ENCODE results near the gene WFDC11. TPM values are rescaled to one million over a fixed set of nuclear protein-coding genes. Genes with fewer than 3 reads are reported as not detected.

Gene WFDC11
- total RNA-seq, 1 experiment from 2014 or later: not detected

- no peak overlapping the region for H3K27ac Mint-ChIP-seq (ENCODE audit: unreplicated experiment)
- peaks cover 1% of the 10 kb centered on the region for H3K9me3 ChIP-seq
- 0 out of 2 replicates have a peak, but pooled peaks cover 1% of the 10 kb centered on the region for H3K27me3 ChIP-seq (replicated peaks; ENCODE audit: control insufficient read depth, insufficient read depth, low read length)
- no peak overlapping the region for H3K4me3 Mint-ChIP-seq (ENCODE audit: unreplicated experiment)
- BruUV-seq (replicated peaks): no TSS peak
- peaks cover 19% of the 10 kb centered on the region for H3K27me3 Mint-ChIP-seq (ENCODE audit: insufficient read depth, unreplicated experiment)
- H3K4me1 Mint-ChIP-seq (ENCODE audit: low read depth, unreplicated experiment): no peaks in the 10 kb centered on the region
- H3K4me3 ChIP-seq (ENCODE audit: low read depth, low read length): no peak overlapping the region
- no peaks in the 10 kb centered on the region for H3K36me3 Mint-ChIP-seq (ENCODE audit: insufficient read depth, unreplicated experiment)
- ChIA-PET CTCF (no interaction called here), POLR2A (no interaction called here)
- no peak for DNase-seq
- H3K36me3 ChIP-seq (ENCODE audit: control insufficient read depth, insufficient read depth, low read length): no peaks in the 10 kb centered on the region
- H3K9me3 Mint-ChIP-seq (ENCODE audit: unreplicated experiment): no peaks in the 10 kb centered on the region
- H3K4me1 ChIP-seq: no peaks in the 10 kb centered on the region
- TF ChIP-seq, protein P1, sequence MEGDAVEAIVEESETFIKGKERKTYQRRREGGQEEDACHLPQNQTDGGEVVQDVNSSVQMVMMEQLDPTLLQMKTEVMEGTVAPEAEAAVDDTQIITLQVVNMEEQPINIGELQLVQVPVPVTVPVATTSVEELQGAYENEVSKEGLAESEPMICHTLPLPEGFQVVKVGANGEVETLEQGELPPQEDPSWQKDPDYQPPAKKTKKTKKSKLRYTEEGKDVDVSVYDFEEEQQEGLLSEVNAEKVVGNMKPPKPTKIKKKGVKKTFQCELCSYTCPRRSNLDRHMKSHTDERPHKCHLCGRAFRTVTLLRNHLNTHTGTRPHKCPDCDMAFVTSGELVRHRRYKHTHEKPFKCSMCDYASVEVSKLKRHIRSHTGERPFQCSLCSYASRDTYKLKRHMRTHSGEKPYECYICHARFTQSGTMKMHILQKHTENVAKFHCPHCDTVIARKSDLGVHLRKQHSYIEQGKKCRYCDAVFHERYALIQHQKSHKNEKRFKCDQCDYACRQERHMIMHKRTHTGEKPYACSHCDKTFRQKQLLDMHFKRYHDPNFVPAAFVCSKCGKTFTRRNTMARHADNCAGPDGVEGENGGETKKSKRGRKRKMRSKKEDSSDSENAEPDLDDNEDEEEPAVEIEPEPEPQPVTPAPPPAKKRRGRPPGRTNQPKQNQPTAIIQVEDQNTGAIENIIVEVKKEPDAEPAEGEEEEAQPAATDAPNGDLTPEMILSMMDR (IDR thresholded peaks at IDR 0.05; ENCODE audit: insufficient read depth in 1 of 2, low read depth in 1 of 2, low read length in 1 of 2, severe bottlenecking in 1 of 2, unreplicated experiment in 1 of 2): no peak
- intact Hi-C loops (cut with micrococcal nuclease; ENCODE audit: unreplicated experiment): no loop called here
Observed at GRCh38 chr20:45639687-45640086, 30.4 kb downstream of the WFDC11 start.

- H3K9me3 ChIP-seq: no peaks in the 10 kb centered on the region
- TF ChIP-seq, protein P1 (IDR thresholded peaks at IDR 0.05; ENCODE audit: insufficient read depth in 1 of 2, low read depth in 1 of 2, low read length in 1 of 2, severe bottlenecking in 1 of 2, unreplicated experiment in 1 of 2): no peak
- ChIA-PET CTCF (interaction anchor here (1.0 kb wide), 1 partner anchor 134 kb away, joined by 3 read pairs; no protein-coding TSS in a partner anchor), POLR2A (no interaction called here)
- BruUV-seq (replicated peaks): no TSS peak
- DNase-seq: no peak
- no peak overlapping the region for H3K4me3 ChIP-seq (ENCODE audit: low read depth, low read length)
- H3K36me3 ChIP-seq (ENCODE audit: control insufficient read depth, insufficient read depth, low read length): no peaks in the 10 kb centered on the region
- Mint-ChIP-seq H3K4me1 (ENCODE audit: low read depth, unreplicated experiment) (no peaks in the 10 kb centered on the region), H3K27ac (ENCODE audit: unreplicated experiment) (no peak overlapping the region), H3K36me3 (ENCODE audit: insufficient read depth, unreplicated experiment) (no peaks in the 10 kb centered on the region), H3K4me3 (ENCODE audit: unreplicated experiment) (no peak overlapping the region), H3K27me3 (ENCODE audit: insufficient read depth, unreplicated experiment) (peaks cover 22% of the 10 kb centered on the region), H3K9me3 (ENCODE audit: unreplicated experiment) (no peaks in the 10 kb centered on the region)
- H3K4me1 ChIP-seq: no peaks in the 10 kb centered on the region
- 0 out of 2 replicates have a peak, but pooled peaks cover 1% of the 10 kb centered on the region for H3K27me3 ChIP-seq (replicated peaks; ENCODE audit: control insufficient read depth, insufficient read depth, low read length)
- intact Hi-C loops (cut with micrococcal nuclease; ENCODE audit: unreplicated experiment): no loop called here
Observed at GRCh38 chr20:45636513-45636912, 33.5 kb downstream of the WFDC11 start.

GRCh38 chr20:45631184-45631583 is 38.9 kb downstream of the WFDC11 start, which contains the start of gene WFDC9:
Gene WFDC9, minus strand, starts transcription at chr20:45631284. Its CDS starts 21,103 bp downstream, at chr20:45610181.
- BruUV-seq (replicated peaks): no TSS peak
- Histone ChIP-seq H3K27me3 (replicated peaks; ENCODE audit: control insufficient read depth, insufficient read depth, low read length) (no peaks in the 10 kb centered on the region), H3K36me3 (ENCODE audit: control insufficient read depth, insufficient read depth, low read length) (no peaks in the 10 kb centered on the region), H3K9me3 (no peaks in the 10 kb centered on the region), H3K4me3 (ENCODE audit: low read depth, low read length) (no peak within 1 kb of the TSS), H3K4me1 (no peaks in the 10 kb centered on the region)
- H3K27me3 Mint-ChIP-seq (ENCODE audit: insufficient read depth, unreplicated experiment): peaks cover 12% of the 10 kb centered on the region
- no peak within 1 kb of the TSS for H3K4me3 Mint-ChIP-seq (ENCODE audit: unreplicated experiment)
- no peaks in the 10 kb centered on the region for H3K4me1 Mint-ChIP-seq (ENCODE audit: low read depth, unreplicated experiment)
- no peaks in the 10 kb centered on the region for H3K9me3 Mint-ChIP-seq (ENCODE audit: unreplicated experiment)
- CTCF ChIA-PET: interaction anchor here (1.8 to 4.4 kb wide), 2 partner anchors 12 to 139 kb away, joined by 8 to 112 read pairs; no protein-coding TSS in a partner anchor
- TF ChIP-seq, protein P1 (IDR thresholded peaks at IDR 0.05; ENCODE audit: insufficient read depth in 1 of 2, low read depth in 1 of 2, low read length in 1 of 2, severe bottlenecking in 1 of 2, unreplicated experiment in 1 of 2): no peak
- no peaks in the 10 kb centered on the region for H3K36me3 Mint-ChIP-seq (ENCODE audit: insufficient read depth, unreplicated experiment)
- H3K27ac Mint-ChIP-seq (ENCODE audit: unreplicated experiment): no peak within 1 kb of the TSS
- POLR2A ChIA-PET: no interaction called here
- DNase-seq: no peak
- intact Hi-C loops (cut with micrococcal nuclease; ENCODE audit: unreplicated experiment): no loop called here
